Activated T-cell treated with anti-CD3 and anti-CD28 coated beads for 24 hours (primary cell): ENCODE data around the gene MDM1.

Experiments used
- DNase-seq: peaks from one replicate; pipeline ENCODE4 v3.0.0-alpha.2; 2020; ENCODE audit warnings: low read depth

The MDM1 gene

DNA sequence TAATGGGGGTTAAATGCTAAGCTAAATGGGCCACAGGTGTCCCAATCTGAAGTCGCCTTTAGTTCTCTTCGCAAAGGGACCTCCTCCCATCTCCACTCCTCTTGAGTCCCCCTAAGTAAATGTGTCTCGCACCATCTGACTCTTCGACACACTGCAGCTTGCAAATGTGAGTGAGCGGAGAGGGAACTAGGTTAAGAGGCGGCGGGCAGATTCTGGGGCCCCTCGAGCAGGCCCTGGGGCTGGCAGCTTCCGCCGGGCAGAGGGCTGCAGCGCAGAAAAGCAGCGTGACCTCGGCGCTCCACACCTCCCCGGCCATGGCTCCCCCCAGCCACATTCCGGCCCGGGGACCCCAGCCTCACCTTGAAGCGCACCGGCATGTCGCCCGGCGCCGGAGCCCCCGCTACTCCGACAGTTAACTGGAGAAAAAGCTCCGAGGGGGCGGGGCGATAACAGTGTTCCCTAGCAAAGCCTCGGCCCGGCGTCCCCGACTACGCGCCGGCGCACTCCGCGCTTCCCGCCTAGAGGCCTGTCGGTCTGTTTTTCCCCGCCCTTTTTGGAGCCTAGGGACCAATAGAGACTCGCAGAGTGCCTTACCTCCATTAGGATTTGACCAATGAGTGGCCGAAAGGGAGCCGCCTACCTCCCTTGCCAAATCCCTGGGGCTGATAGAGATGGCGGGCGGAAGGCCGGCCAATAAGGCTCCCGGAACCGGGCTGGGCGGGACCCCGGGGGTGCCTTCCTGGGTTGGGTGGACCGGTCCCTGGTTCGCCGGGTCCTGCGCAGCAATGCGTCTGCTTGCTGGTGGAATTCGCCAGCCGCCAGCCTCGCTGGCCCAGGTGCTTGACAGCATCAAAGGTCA lies at the start of gene MDM1:
Gene MDM1, minus strand, starts transcription at position 494 of the 859 bp plus-strand sequence. Its CDS starts 117 bp downstream, at position 377.
- DNase-seq = peak; percentile 97

- no peak for DNase-seq
Observed at GRCh38 chr12:68381476-68382219, 49.5 kb upstream of the MDM1 start.

DNA sequence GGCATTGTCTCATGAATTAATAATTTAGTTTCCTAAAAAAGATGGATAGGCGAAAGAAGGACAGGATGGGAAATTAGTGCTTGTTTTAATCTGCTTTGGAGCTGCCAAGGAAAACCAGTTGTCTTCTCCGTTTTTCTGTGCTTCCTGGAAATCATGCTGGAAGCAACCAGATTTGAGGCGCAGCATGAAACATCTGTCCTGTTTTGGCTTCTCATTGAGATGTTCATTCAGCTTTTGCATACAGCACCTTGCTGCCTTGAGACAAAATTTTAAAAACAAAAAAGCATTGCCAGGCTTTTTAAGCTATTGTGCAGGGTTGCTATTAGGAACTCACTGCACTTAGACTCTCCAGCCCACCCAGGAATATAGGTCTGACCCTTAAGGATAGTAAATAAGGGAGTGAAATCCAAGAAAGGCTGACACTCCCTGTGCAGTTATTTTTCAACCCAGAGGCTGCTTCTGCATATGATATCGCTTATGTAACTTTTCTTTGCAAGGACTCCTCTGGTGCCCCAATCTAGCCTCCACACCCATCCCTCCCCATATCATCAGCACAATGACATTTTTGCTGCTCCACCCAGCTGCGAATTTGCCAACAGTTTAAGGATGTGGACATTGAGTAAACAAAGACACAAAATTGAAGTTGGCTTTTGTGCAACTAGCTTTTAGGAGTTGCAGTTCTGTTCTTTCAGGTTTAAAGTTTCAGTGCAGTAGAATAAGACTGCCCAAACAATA lies 46.9 kb upstream of the MDM1 start:
- DNase-seq = no peak

DNA sequence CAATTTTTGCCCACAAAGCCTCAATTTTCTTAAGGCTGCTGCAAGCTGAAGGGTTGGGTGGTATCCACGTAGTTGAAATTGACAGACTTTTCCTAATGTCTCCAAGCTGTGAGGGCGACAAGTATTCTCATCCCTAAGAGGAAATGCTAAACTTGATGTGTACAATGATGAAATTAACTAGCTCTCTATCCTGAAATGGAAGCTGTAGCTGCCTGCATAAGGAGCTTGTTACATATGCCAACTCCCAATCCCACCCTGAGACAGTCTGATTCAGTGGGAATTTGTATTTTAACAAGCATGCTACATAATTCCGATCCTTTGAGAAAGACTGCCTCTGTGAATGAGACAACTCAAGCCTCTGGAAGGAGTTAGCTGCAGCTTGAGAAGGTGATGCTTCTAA lies 45.7 kb upstream of the MDM1 start:
- DNase-seq = no peak

GRCh38 chr12:68376901-68377300 lies 44.7 kb upstream of the MDM1 start:
- DNase-seq = no peak

DNA sequence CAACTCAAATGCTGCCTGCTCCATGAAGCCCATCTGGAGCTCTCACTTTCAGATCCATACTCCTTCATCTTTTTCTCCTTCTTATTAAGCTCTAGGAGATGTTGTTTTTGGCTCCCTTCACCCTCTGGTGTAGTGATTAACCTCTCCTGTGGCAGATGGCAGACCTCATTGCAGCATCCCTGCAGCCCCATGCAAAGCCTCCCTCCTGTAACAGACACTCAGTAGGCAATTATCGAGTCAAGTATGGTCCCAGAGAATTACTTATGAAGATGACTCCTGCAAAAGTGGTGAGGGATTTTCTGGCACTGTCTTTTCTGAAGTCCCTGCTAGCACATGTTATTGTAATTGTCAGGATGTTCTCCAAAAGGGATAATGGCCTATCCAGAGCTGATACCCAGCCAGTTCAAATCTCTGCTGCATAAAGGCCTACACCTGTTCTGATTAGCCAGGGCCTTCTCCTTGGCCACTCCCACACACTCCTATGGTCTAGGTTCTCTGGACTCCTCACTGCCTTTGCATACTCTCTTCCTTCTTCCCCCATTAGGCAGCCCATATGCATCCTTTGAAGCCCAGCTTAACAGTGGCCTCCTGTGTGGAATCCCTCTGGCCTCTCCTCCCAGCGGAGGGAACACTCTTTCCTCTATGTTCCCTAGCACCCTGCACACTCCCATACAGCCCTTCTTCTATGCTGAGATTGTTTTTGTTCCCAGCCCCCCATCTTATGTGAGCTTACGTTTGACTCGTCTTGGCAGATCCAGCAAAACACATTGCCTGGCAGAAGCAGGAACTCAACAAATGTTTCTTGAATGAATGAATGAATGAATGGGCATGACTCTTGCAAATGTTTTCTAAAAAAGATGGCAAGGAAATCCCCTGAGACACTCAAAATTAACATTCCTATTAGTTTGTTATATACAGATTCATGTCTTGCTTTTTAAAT lies 43.9 kb upstream of the MDM1 start:
- DNase-seq = no peak

GRCh38 chr12:68374307-68374982 lies 42.3 kb upstream of the MDM1 start:
- peak; percentile 46 for DNase-seq

DNA sequence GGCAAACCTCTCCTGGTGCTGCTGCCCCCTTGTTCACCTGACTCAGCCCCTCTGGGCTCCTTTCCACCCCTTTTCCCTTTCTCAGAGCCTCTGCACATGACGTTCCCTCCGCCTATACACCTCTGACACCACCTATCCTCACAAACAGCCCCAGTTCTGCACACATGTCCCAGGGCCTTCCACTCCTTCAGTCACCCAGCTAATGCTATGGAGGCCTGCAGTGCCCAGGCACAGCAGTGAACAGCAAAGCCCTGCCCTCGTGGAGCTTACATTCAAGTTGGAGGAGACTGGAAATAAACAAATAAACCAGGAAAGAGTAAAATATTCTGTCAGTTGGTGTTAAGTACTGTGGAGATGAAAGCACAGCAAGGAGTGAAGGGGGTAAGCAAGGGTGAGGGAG lies 38.5 kb upstream of the MDM1 start:
- no peak for DNase-seq

DNA sequence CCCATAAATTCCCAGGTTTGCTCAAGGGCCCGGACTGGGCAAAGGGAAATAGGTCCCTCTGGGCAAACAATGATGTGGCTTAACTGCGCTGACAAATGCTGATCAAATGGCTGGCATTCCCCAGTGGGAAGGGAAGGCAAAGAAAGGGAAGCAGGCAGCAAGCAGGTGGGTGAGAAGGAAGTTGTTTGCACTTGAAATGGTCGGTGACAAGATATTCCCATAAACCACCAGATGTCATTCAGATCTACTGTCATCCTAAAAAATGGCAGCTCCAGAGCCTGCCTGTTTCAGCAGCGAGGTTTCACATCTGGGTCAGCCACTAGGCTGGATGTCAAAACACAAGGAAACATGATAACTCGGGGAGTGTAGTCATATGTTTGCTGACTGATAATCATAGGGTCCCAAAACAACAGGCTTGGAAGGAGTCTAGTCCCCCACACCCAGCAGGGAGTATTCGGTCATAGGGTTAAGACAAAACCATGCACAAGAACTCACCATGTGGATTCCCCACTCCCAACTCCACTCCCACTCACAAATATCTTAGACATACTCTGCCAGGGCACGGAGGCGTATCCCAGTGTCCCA lies 37.9 kb upstream of the MDM1 start:
- DNase-seq = no peak

- no peak for DNase-seq
Observed at GRCh38 chr12:68368327-68368726, 36.2 kb upstream of the MDM1 start.

DNA sequence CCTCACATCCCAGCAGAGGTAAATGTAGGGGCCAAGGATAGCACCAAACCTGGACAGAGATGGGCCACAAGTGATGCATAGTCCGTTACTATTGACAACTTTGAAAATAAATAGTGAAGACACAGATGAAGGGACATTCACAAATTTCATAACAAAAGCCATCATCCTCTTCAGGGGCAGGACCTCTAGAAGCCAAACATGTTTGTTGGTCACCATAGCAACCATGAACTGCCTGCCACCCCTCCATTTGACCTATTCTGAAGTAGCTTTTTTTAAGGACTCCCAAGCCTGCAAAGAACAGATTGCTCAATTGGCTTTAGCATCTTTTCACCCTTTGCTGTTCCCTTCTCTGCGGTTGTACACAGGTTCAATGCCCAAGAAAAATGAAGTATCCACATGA lies 35.7 kb upstream of the MDM1 start:
- no peak for DNase-seq

- no peak for DNase-seq
Observed at GRCh38 chr12:68367116-68367515, 35.0 kb upstream of the MDM1 start.

- DNase-seq = peak; percentile 78
Observed at GRCh38 chr12:68364893-68365725, 32.9 kb upstream of the MDM1 start.

GRCh38 chr12:68364328-68364727 lies 32.2 kb upstream of the MDM1 start:
- no peak for DNase-seq

GRCh38 chr12:68361953-68362352 lies 29.8 kb upstream of the MDM1 start:
- DNase-seq = no peak

DNA sequence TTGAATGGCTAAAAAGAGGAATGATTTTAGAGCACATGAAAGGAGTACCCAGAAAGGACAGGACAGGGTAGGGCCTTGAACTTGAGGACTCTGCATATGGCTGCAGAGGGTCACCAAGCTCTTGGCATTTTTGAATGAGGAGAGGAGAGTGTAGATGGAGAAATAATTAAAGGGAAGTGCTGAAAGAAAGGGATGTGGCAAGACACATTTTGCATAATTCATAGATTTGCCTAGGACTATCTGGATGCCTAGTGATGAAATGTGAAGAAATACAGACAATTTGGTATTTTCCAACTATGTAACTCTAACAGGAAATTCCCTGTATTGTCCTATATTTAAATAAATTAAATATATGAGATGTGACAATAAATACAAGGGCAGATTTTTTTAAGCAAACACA lies 27.5 kb upstream of the MDM1 start:
- no peak for DNase-seq

- peak; percentile 57 for DNase-seq
Observed at GRCh38 chr12:68358532-68359485, 26.6 kb upstream of the MDM1 start.

- no peak for DNase-seq
Observed at GRCh38 chr12:68356986-68357385, 24.8 kb upstream of the MDM1 start.
